Measurements from ENCODE around the gene BRIP1.
A peak's percentile ranks its signal among the peaks of the same experiment; 100 is the strongest.
"Not testable (repeated sequence)": the region's sequence is repeated elsewhere in the genome, so short reads cannot be mapped to it uniquely, and the experiment has no call there.

The BRIP1 gene

DNA sequence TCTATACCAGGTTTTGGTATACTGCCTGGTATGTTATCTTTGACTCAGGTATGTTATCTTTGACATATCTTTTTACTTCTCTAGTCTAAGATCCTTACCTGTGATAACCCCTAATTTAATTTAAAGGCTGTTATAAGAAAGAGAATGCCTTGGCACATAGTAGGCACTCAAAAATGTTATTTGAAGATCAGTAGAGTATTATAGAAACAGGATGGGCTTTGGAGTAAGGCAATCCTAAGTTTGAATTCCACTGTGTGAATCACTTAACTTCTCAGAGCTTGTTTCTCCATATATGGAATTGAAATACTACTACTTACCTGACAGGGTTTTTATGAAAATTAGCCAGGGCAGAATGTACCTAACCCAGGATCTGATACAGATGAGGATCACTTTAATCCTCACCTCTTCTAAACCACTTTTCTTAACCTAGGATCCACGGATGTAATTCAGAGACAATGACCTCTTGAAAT, 1.2 kb downstream of the BRIP1 start:
- no peak for DNase-seq

DNA sequence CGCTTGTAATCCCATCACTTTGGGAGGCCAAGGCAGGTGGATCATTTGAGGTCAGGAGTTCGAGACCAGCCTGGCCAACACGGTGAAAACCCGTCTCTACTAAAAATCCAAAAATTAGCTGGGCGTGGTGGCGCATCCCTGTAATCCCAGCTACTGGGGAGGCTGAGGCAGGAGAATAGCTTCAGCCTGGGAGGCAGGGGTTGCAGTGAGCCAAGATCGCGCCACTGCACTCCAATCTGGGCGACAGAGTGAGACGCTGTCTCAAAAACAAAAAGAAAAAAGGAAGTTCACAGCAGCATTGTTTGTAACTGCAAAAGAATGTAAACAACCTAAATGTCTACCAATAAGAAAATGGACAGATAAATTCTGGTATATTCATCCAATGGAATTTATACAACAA, 2.9 kb downstream of the BRIP1 start:
- DNase-seq: not testable (repeated sequence)

DNA sequence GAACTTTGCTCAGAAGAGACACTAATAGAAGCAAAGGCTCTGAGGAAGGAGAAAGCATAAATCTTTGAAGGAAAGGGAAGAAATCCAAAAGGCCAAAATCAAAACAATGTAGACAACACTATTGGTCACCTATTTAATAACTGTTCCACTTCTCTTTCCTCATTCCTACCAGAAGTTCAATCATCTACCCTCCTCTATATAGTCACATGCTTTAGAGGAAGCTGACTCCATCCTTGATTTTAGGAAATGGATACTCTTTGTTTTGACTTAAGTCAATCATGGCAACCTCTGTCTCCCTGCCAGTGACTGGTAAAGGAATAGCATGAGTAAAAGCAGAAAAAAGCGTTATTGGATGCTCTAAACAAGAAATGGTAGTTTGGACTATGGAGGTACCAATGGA, 7.3 kb downstream of the BRIP1 start:
- DNase-seq: no peak

DNA sequence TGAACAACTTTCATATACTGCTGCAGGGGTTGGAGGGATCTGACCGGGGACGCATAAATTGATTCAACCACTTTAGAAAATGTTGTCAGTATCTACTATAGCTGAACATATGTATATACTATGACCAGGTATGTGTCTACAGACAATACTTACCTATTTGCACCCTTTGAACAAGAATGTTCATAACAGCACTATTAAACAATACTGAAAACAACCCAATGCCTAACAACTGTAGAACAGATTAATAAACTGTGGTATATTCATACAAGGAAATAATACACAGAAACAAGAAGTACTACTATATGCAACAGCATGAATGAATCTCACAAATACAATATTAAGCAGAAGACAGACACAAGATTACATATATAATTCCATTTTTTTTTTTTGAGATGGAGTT, 10.5 kb downstream of the BRIP1 start:
- DNase-seq: no peak

DNA sequence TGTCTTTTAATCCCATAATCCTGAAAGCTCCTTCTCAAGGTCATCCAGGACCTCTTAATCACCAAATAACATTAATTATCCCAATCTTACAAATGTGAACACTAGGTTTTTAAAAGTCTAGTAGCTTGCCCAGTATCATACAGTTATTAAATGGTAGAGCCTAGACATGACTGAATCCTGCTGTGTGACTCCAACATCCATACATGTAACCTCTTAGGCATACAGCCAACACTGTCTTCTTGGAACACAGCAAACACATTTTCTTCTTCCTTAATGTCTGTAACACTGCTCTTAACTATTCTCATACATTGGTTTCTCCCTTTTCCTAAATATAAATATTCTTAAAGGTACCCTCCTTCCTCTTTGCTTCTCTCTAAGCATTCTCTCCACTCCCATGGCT, 13.7 kb downstream of the BRIP1 start:
- DNase-seq: no peak

DNA sequence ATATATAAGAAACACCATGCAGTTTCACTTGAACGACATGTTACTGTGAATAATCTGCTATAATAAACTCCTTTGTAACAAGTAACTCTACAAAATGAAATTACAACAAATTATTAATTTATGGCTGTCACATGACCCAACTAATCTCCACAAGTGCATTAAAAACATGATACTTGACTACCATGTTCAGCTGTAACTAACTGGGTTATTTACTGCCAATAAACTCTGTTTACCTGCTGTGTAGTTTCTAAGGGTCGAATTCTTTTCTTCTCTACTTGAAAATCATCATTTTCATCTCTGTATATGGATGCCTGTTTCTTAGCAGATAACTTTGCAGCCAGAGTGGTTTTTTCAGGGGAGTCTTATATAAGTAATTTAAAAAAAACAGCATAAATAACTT, 14.4 kb downstream of the BRIP1 start:
- DNase-seq: no peak

DNA sequence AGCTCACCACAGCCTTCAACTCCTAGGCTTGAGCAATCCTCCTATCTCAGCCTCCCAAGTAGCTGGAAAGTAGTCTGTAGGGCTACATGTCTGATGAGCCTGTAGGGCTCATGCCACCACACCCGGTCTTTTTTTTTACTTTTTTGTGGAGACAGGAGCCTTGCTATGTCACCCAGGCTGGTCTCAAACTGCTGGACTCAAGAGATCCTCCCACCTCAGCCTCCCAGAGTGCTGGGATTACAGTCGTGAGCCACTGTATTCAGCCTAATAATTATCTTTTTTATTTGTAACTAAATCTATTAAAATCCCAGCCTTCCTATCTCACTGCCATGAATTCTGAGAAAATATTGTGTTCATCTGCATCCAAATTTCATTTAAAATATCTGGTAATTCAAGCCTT, 15.1 kb downstream of the BRIP1 start:
- DNase-seq: no peak

DNA sequence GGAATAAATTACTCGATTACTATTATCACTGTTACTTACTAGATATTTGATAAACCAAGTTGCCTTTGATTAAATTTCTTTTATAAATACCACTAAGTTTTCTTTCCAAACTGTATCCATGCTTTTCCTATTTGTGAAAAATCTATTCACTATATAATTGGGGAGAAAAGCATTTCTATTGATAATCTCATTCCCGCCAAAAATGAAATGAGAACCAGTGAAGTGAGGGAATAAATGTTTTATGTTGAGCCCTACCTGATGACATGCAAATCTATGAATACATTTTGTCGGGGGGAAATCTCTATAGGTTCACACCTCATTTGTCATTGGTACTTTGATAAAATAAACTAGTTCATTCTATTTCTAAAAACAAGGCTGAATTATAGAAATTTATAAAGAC, 15.7 kb downstream of the BRIP1 start:
- DNase-seq: no peak

DNA sequence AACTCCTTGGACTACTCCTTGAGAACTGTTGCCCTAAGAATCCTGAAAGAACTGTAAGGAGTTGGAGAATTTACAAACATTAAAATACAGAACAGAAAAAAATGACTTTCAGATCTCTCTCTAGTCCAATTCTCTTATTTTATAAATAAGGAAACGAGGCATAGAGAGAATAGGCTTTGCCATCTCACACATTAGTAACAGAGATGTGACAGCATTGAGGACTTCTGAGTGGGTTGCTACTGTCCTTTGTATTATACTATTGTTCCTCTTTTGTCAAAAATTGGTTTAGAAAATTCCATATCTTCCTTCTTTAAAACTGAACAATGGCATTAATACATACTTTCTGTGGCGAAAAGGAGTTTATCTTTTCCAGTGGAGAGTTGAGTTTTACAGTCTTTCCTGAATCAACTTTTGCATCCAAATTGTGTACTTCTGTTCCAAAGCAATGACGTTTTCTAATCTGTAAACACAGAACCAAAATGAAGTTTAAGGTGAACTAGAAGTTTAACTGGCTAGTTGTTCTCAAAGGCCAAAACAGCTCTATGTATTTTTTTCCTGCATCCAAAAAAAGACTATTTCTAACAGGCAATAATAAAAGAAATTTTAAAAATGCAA, 16.5 kb downstream of the BRIP1 start:
- no peak for DNase-seq

DNA sequence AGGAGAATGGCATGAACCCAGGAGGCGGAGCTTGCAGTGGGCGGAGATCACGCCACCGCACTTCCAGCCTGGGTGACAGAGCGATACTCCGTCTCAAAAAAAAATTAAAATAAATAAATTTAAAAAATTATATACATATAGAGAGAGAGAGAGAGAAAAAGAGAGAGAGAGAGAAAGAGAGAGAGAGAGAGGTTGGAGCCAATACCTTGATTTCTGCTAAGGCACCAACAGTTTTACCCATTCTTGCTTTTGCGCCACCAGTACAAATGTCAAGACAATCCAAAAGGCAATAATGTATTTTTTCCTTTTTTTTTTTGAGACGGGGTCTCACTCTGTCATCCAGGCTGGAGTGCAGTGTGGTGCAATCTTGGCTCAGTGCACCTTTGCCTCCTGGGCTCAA, 17.2 kb downstream of the BRIP1 start:
- no peak for DNase-seq

DNA sequence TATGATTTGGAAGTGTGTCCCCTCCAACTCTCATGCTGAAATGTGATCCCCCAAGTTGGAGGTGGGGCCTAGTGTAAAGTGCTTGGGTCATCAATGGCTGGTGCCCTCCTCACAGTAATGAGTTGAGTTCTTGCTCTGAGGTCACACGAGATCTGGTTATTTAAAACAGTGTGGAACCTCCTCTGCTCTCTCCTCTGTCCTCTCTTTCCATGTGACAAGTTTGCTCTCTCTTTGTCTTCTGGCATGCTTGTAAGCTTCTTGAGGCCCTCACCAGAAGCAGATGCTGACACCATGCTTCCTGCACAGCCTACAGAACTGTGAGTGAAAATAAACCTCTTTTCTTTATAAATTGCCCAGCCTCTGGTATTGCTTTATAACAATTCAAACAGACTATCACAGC, 19.9 kb downstream of the BRIP1 start:
- DNase-seq: no peak

DNA sequence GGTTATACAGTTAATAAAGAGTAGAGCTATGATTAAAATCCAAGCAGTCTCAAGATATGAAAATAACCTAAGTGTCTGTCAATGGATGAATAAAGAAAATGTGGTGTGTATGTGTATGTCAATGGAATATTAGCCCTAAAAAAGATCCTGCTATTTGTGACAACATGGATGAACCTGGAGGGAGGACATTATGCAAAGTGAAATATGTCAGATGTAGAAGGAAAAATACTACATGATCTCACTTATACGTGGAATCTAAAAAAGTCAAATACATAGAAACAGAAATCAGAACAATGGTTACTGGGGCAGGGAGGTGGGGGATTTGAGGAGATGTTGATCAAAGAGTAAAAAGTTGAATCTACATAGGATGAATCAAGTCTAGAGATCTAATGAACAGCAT, 20.4 kb downstream of the BRIP1 start:
- DNase-seq: no peak

DNA sequence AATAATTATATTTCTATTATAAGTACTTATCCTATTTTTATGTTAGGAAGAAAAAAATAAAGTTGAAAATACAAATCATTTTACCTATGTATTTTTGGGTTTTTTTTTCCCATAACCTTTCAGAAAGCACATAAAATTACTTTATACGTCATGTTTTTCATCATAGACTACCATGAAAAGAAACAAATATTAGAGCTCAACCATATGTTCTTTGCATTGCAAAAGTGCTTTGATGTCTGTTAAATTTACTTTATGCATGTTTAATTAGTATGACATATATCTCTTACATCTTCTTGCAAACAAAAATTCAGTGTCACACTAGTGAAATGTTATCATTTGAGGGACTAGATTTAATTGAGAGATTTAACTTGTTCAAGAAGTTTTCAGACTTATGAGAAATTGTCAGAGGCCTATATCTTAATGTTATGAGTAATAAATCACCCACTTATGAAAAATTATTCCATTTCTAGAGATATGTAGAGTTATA, 24.0 kb downstream of the BRIP1 start:
- no peak for DNase-seq

DNA sequence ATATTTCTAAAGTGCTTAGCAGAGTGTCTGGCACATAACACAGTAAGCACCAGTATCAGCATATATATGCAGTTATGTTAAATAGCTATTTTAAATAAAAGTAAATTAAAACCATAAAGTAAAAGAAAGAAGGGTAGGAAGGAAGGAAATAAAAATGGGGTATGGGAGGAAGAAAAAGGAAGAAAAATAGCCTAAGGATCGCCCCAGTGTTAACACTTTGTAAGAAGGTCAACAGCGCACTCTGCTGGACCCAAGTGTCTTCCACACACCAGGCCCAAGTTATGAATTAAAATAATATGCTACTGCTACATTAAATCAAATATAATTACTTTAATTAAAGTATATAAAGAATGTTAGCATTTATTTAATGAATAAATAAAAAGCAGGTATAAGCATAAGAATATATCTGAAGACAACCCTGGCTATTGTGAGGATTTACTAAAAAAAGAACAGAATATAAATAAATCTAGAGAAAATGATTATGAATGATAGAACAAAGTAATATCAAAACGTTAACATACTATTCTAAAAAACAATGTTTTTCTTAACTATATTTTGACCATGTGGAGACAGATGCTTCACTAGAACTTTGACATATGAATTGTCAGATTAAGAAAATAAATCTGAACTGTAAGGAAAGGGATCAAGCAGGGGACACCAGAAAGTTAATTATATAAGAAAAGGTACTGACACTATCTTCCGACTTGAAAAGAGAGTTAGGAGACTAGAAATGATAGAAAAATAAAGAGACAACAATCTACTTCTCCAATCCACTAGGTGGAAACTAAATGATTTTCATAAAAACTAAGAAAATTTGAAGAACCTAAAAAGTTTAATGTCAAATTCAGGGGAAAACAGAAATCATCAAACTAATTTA, 25.9 kb downstream of the BRIP1 start:
- peak; percentile 51 to 65 for DNase-seq

DNA sequence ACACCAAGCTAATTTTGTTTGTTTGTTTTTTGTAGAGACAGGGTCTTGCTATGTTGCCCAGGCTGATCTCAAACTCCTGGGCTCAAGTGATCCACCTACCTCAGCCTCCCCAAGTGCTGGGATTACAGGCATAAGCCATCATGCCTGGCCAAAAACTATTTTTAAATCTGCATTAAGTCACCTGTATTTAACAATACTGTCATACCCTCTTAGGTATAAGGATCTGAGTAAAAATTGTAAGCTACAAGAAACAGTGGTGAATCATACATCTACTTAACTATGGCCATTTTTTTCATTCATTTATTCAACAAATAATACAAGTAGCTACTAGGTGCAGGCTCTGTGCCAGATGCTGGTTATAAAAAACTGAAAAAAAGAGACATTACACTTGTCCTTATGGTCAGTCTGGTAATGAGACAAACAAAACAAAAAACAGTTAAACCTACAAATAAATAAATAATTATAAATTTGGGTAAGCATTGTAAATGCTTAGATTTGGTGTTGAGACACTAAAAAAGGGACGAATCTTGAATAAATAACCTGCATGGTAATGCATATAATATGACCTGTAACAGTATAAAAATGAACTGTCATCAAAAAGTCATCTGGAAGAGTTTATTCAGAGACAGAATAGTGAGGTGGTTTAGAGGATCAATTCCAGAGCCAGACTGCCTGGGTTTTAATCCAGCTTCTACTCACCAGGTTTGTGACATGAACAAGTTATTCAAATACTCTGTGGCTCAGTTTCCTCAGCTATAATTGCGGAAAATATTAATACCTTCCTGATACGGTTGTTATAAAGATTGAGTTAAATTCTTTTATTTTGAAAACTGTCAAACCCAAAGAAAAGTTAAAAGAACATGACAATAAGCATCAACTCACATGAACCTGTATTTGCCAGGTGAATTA, 26.8 kb downstream of the BRIP1 start:
- DNase-seq: no peak

DNA sequence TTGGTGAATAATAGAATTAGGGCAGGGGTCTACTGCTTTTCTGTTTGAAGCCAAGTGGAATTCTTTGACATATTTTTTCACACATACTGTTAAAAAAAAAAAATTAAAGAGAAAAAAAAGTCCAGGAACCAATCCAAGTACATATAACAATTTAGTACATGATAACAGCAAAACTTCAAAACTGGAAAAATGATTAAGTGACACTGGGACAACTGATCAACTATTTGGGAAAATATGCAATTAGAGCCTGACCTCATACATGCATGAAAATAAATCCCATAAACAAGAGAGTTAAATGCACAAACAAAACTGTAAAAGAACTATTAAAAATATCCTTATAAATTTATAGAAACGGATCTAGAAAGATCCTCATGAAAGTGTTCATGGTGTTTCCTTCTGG, 27.7 kb downstream of the BRIP1 start:
- no peak for DNase-seq

DNA sequence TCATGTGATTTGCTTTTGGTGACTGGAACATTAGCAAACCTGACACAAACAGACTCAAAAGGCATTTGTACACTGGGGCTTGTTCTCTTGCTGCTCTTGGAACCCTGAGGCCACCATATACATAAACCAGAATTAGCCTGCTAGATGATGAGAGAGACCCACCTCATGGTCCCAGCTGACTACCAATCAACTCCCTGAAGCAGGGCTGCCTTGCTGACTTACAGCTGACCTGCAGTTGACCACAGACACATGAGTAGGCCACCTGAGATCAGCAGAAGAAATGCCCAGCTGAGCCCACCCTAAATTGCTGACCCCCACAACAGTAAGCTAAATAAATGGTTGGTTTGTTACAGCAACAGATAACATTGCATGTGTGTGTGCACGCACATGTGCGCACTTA, 28.7 kb downstream of the BRIP1 start:
- DNase-seq: no peak

DNA sequence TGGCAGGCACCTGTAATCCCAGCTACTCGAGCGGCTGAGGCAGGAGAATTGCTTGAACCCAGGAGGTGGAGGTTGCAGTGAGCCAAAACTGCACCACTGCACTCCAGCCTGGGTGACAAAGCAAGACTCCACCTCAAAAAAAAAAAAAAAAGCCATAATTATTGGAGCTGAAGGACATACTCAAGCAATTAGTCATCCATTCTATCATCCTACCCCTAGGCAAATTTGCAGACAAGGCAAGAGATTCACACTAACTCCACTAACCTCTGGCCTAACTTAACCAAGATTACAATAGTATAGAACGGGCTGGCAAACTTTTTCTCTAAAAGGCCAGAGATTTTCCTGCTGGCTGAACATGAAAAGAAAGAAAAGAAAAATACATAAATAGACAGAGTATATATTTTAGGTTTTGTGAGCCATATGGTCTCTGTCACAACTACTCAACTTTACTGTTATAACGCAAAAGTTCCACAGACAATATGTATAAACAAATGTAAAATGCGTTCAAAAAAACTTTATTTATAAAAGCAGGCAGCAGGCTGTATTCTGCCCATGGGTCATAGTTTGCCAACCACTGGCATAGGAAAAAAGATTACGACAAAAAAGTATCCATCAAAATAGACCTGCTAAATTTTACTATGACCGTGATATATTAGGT, 29.7 kb downstream of the BRIP1 start:
- no peak for DNase-seq

DNA sequence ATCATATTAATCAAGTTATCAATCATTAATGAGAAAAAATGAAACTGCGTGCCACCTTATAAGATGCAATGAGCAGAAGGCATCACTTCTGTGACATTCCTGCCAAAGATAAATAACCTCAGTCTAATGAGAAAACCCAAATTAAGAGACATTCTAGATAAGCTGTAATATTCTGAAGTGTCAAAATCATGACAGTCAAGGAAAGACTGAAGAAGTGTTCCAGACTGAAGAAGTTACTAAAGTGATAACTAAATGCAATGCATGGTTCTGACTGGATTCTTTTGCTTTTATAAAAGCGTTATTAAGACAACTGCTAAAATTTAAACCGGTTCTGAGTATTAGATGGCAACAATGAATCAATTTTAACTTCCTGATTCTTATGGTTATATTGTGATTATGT, 30.9 kb downstream of the BRIP1 start:
- no peak for DNase-seq

DNA sequence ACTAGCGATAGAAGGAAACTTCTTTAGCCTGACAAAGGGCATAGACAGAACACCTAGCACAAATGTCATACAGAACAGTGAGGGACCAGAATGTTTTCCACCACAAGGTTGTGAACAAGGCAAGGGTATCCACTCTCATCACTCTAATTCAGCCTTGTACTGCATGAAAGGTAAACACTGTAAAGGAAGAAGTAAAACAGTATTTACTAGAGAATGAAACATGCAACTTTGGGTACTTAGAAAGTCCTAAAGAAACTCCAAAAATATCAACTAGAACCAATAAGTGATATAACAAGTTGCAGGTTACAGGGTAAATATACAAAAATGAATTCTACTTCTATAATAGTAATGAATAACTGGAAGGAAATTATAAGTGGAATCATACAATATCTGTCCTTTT, 32.2 kb downstream of the BRIP1 start:
- no peak for DNase-seq

DNA sequence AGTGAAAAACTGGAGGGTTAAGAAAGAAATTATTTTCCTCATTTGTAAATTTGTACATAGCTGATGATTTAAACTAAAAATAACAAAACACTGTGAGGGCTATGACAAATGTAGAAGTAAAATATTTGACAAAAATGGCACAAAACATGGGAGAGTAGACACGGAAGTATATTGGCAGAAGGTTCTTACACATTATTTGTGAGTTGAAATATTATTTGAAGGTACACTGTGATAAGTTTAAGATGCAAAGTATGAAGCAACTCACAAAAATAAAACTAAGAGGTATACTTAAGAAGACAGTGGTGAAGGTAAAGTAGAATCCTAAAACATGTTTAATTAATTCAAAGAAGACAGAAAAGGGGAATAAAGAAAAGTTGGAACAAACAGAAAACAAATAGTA, 34.6 kb downstream of the BRIP1 start:
- no peak for DNase-seq

DNA sequence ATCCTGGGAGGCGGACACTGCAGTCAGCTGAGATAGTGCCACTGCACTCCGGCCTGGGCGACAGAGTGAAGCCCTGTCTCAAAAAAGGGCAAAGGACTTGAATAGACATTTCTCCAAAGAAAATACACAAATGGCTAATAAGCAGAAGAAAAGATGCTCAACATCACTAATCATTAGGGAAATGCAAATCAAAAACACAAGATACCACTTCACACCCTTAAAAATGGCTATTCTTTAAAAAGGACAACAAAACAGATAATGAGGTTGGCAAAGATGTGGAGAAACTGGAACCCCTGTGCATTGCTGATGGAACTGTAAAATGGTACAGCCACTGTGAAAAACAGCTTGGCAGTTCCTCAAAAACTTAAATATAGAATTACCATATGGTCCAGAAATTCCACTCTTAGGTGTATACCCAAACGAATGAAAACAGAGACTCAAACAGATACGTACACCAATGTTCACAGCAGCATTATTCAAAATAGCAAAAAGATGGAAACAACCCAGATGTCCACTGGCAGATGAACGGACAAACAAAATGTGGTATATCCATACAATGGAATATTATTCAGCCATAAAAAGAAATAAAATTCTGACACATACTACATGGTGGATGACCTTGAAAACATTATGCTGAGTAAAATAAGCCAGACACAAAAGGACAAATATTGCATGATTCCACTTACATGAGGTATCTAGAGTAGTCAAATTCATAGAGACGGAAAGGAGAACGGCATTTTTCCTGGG, 35.5 kb downstream of the BRIP1 start:
- DNase-seq: no peak
